Tibial nerve (tissue), 4 donors: ENCODE data around the gene WASF2. TPM values are rescaled to one million over a fixed set of nuclear protein-coding genes. Genes with fewer than 3 reads are reported as not detected.

Source experiments
- DNase-seq, 2 donors: peaks; one replicate each; pipeline ENCODE4 v3.0.0-alpha.2; 2019; ENCODE audit warnings: low spot score in 2 of 2
- H3K27ac ChIP-seq, 4 donors: fragments of 200-600 bp; sonication (generic) in 3 of 4; one replicate each; pipeline ENCODE4 v1.5.1; 2017 to 2019; ENCODE audit warnings: mild to moderate bottlenecking in 1 of 4
- H3K27me3 ChIP-seq, 2 donors: fragments of 200-600 bp; sonication (generic) in 1 of 2; one replicate each; pipeline versions ENCODE4 v1.5.1 to v1.6.0; 2017 to 2019
- H3K36me3 ChIP-seq, 3 donors: fragments of 200-600 bp; sonication (generic); one replicate each; pipeline ENCODE4 v1.5.1; 2018 to 2019
- H3K4me1 ChIP-seq, 4 donors: fragments of 200-600 bp; sonication (generic) in 3 of 4; one replicate each; pipeline ENCODE4 v1.5.1; 2017 to 2019
- H3K4me3 ChIP-seq, 4 donors: fragments of 200-600 bp; sonication (generic) in 3 of 4; one replicate each; pipeline ENCODE4 v1.5.1; 2017 to 2019; ENCODE audit warnings: mild to moderate bottlenecking in 1 of 4, moderate library complexity in 1 of 4
- H3K9me3 ChIP-seq, 4 donors: fragments of 200-600 bp; sonication (generic) in 3 of 4; one replicate each; pipeline ENCODE4 v1.5.1; 2017 to 2019
- CTCF ChIP-seq, 5 experiments: fragments of 200-600 bp in 3 of 5; fragments of 450-650 bp in 2 of 5; sonication (generic) in 3 of 5; IDR thresholded peaks; one replicate each; pipeline ENCODE4 v1.5.1; 2016 to 2019; ENCODE audit warnings: antibody characterized with exemption in 5 of 5, mild to moderate bottlenecking in 3 of 5, moderate library complexity in 2 of 5
- EP300 ChIP-seq, 2 donors: sonication (generic); formaldehyde crosslinking; IDR thresholded peaks; one replicate each; pipeline ENCODE4 v1.6.1; 2017; ENCODE audit warnings: antibody characterized with exemption in 2 of 2, mild to moderate bottlenecking in 1 of 2
- POLR2A ChIP-seq, 2 donors: fragments of 450-650 bp; IDR thresholded peaks; one replicate each; pipeline ENCODE4 v1.6.1; 2017; ENCODE audit warnings: antibody characterized with exemption in 2 of 2, mild to moderate bottlenecking in 2 of 2, moderate library complexity in 2 of 2
- WGBS, 2 donors: methylation state at CpG; one replicate each; pipeline ENCODE4 v1.1.5; 2018; 5-methylcytosine and 5-hydroxymethylcytosine counted together
- total RNA-seq, 4 donors: library from RNA; depleted of rRNA; stranded (reverse); fragments of >200 nt; gene quantifications; one replicate each; pipeline ENCODE4 v1.1.0, GENCODE V29; 2016

The WASF2 gene
- total RNA-seq, 4 donors from 2014 or later, result 74.9 to 95.9 (median 83.4) TPM

DNA sequence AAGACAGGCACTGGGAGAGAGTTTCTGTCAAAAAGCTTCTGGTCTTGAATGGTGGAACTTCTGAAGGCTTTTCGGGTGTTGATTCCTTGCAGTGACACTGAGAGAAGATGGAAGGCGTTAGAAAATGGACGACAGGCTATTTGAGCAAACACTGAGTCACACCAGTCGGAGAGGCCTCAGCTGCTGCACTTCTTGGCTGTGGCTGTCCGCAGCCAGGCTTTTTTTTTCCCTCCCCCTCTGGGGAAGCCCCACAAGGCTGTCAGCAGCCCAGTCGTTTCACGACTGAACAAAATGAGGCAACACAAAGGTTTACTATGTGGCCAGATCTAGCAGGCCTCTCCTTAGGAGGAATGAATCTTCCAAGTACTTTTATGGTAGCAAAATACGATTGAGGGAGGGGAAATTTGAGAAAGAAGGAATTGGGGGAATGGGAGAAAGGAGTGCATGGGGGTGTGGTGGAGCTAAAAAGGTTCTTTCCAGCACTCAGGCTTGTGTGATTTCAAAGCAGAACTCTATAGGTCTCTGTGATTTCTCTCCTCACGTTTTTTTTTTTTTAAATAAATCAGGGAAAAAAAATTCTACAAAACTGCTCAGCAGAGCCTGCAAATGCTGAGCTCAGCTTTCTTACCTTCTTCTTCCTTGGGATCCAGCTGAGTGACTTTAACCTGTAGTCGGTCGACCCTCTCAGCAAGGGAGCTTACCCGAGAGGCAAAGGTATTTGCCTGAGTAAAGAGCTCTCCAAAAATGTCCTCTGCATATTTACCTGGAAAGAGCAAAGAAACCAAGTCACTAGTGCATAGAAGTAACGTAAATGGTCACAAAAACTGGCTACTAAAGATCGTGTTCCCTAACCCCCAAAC lies 71.4 kb downstream of the WASF2 start:
- Histone ChIP-seq H3K4me3 (no peak overlapping the region), H3K9me3 (no peaks in the 10 kb centered on the region), H3K27me3 (no peaks in the 10 kb centered on the region), H3K36me3 (peaks cover 0 to 45% (median 16%) of the 10 kb centered on the region in 3 donors), H3K27ac (peak overlapping the region; percentile 48 to 94 (median 68)), H3K4me1 (peaks cover 0 to 78% (median 33%) of the 10 kb centered on the region in 4 donors)
- WGBS, 2 donors, result 24 to 27% methylated on average over 14 of the region's 14 CpGs
- DNase-seq, result peak in 1 of 2 donors; percentile 61
- TF ChIP-seq CTCF (IDR thresholded peaks at IDR 0.05) (peak in 1 of 5 experiments; percentile 8), EP300 (IDR thresholded peaks at IDR 0.05) (peak in 1 of 2 donors; percentile 81), POLR2A (IDR thresholded peaks at IDR 0.05) (no peak)

GRCh38 chr1:27417713-27418112 lies 72.3 kb downstream of the WASF2 start:
- no peak overlapping the region for H3K4me3 ChIP-seq
- TF ChIP-seq CTCF (IDR thresholded peaks at IDR 0.05) (no peak), POLR2A (IDR thresholded peaks at IDR 0.05) (no peak), EP300 (IDR thresholded peaks at IDR 0.05) (no peak)
- peak overlapping the region; percentile 48 to 94 (median 68) for H3K27ac ChIP-seq
- DNase-seq, result no peak
- H3K9me3 ChIP-seq, result no peaks in the 10 kb centered on the region
- H3K27me3 ChIP-seq, result no peaks in the 10 kb centered on the region
- WGBS, 2 donors, result 62 to 69% methylated on average over 3 of the region's 3 CpGs
- H3K4me1 ChIP-seq, result peaks cover 0 to 79% (median 31%) of the 10 kb centered on the region in 4 donors
- peaks cover 0 to 53% (median 16%) of the 10 kb centered on the region in 3 donors for H3K36me3 ChIP-seq

DNA sequence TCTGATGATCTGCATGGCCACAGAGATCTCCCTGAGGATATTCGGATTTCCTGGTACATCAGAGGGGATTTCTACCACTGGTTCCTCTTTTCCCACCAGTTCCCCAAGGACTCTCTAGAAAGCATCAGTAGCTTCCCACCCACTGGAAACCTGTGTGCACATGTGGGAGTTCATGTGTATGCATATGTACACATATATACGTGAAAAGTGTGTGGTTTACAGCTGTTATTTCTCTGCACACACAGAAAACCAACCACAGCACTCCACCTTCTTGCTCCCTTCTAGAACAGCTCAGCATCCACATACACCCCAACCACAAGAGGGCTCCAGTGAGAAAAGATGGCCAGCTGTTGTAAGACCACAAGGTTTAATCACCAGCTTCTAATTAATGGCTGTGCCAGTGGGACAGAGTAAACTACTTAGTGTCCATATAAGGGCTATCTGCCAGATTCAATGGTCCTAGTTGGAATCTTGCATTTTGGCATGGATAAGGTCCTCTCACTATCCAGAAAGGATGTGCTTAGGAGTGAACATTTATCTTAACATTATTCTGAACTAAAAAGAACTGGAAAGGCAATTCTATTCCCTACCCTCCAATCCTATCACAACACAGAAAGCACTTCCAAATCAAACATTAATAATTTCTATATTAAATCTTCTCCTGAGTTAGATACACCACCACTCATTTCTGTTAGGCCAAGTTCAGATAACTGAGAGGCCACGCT lies 73.4 kb downstream of the WASF2 start:
- no peak for DNase-seq
- Histone ChIP-seq H3K27me3 (no peaks in the 10 kb centered on the region), H3K4me3 (no peak overlapping the region), H3K36me3 (peaks cover 5 to 65% (median 25%) of the 10 kb centered on the region in 3 donors), H3K4me1 (peaks cover 0 to 71% (median 28%) of the 10 kb centered on the region in 4 donors), H3K27ac (peak overlapping the region in 3 of 4 donors; percentile 1 to 94 (median 85)), H3K9me3 (no peaks in the 10 kb centered on the region)
- TF ChIP-seq EP300 (IDR thresholded peaks at IDR 0.05), result peak in 1 of 2 donors; percentile 19
- no peak for TF ChIP-seq POLR2A (IDR thresholded peaks at IDR 0.05)
- peak; percentile 42 to 59 (median 49) for TF ChIP-seq CTCF (IDR thresholded peaks at IDR 0.05)
- 67 to 75% methylated on average over 3 of the region's 3 CpGs for WGBS, 2 donors

- Histone ChIP-seq H3K4me3 (no peak overlapping the region), H3K9me3 (no peaks in the 10 kb centered on the region), H3K27me3 (no peaks in the 10 kb centered on the region), H3K27ac (peak overlapping the region in 1 of 4 donors; percentile 15), H3K36me3 (peaks cover 5 to 89% (median 35%) of the 10 kb centered on the region in 3 donors), H3K4me1 (peaks cover 0 to 47% (median 23%) of the 10 kb centered on the region in 4 donors)
- 90 to 95% methylated on average over 1 of the region's 1 CpG for WGBS, 2 donors
- DNase-seq, result no peak
- TF ChIP-seq CTCF (IDR thresholded peaks at IDR 0.05), result no peak
- no peak for TF ChIP-seq EP300 (IDR thresholded peaks at IDR 0.05)
- TF ChIP-seq POLR2A (IDR thresholded peaks at IDR 0.05), result no peak
These were observed 75.9 kb downstream of the WASF2 start for GRCh38 chr1:27414091-27414490.
